ENCODE data around the gene FNDC3B. TPM values are rescaled to one million over a fixed set of nuclear protein-coding genes. Genes with fewer than 3 reads are reported as not detected.

The FNDC3B gene
- total and polyA plus RNA-seq, 2 of the 8 experiments (the other 6 are each of a cell fraction or from before 2014, with no cell fraction given): 14.1 to 44.4 TPM

DNA sequence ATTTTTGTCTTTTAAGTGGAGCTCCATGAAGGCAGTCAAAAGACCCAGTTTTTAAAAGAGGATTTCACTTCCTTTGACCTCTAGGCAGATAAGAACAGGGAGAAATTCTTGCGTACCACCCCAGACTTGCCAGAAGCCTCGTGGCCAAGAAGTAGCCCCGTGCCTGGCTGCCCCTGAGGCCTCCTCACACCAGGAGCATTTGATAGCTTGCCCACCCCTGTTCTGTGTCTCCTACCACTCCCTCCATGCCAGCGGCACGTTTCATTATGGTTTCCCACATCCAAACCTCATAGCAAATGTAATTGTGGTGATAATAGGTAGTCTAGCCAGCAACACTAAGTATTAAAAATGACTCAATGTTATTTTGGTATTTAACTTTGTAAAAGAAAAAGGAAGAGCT, 301.2 kb downstream of the FNDC3B start:
- DNase-seq (ENCODE audit: low read depth in 1 of 2, low spot score in 2 of 2) (no peak), FAIRE-seq (no peak)
- no peaks in the 10 kb centered on the region for H3K9me3 ChIP-seq (ENCODE audit: insufficient read depth in 2 of 2, low read depth in 1 of 2, low read length in 1 of 2)
- no peak overlapping the region for H3K23ac ChIP-seq (ENCODE audit: insufficient read length)
- H2AFZ ChIP-seq (ENCODE audit: low read length): no peak overlapping the region
- no peak overlapping the region; the same call in 1 of the 2 replicates for H2BK15ac ChIP-seq (ENCODE audit: low read length)
- H3K4me2 ChIP-seq (ENCODE audit: insufficient read depth in 1 of 2, low read depth in 2 of 2, low read length in 2 of 2): no peak overlapping the region
- H3K27ac ChIP-seq (ENCODE audit: low read depth, low read length): no peak overlapping the region
- no peaks in the 10 kb centered on the region for H3K23me2 ChIP-seq (ENCODE audit: low read depth, low read length)
- H3K56ac ChIP-seq (replicated peaks; ENCODE audit: insufficient read length, low read depth, low read length): no peak overlapping the region
- H2AK5ac ChIP-seq (ENCODE audit: low read depth, low read length): no peak overlapping the region
- peaks cover 0 to 3% of the 10 kb centered on the region in 2 experiments for H4K20me1 ChIP-seq (replicated peaks in 1 of 2; ENCODE audit: control insufficient read depth in 1 of 2, insufficient read depth in 2 of 2, low read length in 2 of 2)
- no peak overlapping the region for H3K9ac ChIP-seq (replicated peaks in 1 of 4; ENCODE audit: extremely low read depth in 1 of 4, low read depth in 3 of 4, low read length in 3 of 4)
- no peaks in the 10 kb centered on the region for H3K79me2 ChIP-seq (ENCODE audit: control insufficient read depth in 1 of 2, insufficient read depth in 2 of 2, low read length in 2 of 2)
- no peak overlapping the region for H4K5ac ChIP-seq (ENCODE audit: insufficient read length, low read depth, low read length)
- H3K4ac ChIP-seq (replicated peaks; ENCODE audit: insufficient read length, low read depth, low read length): no peak overlapping the region
- H3K79me1 ChIP-seq (ENCODE audit: low read depth, low read length): no peaks in the 10 kb centered on the region
- no peak overlapping the region for H3K4me3 ChIP-seq (ENCODE audit: extremely low read depth in 1 of 4, insufficient read depth in 2 of 4, low read depth in 3 of 4, low read length in 4 of 4)
- H3K14ac ChIP-seq (ENCODE audit: insufficient read length): no peak overlapping the region
- H2BK120ac ChIP-seq (replicated peaks; ENCODE audit: low read depth, low read length): no peak overlapping the region
- no peak overlapping the region for H3K18ac ChIP-seq (ENCODE audit: extremely low read depth, low read length)
- ChIA-PET CTCF (ENCODE audit: partially characterized antibody) (interaction anchor here (0.8 to 3.1 kb wide), 22 partner anchors 8 to 379 kb away, joined by 3 to 26 read pairs (median 4); no protein-coding TSS in a partner anchor), POLR2A (ENCODE audit: partially characterized antibody) (no interaction called here)
- H2BK5ac ChIP-seq (ENCODE audit: low read depth, low read length): no peak overlapping the region
- no peak overlapping the region for H2BK12ac ChIP-seq (ENCODE audit: low read depth, low read length)
- H4K91ac ChIP-seq (replicated peaks; ENCODE audit: insufficient read length, low read length): no peak overlapping the region
- 93% methylated on average over 5 of the region's 5 CpGs; no CpG with 5 or more reads in 1 of the 2 experiments for WGBS, 2 experiments (ENCODE audit: extremely low coverage in 1 of 2, insufficient coverage in 1 of 2, insufficient read length in 1 of 2, insufficient replicate concordance in 2 of 2, low coverage in 1 of 2, low lambda C conversion rate in 2 of 2, missing lambda C conversion rate in 1 of 2)
- H4K8ac ChIP-seq (ENCODE audit: extremely low read depth, insufficient read depth, low read length): no peak overlapping the region
- H3K36me3 ChIP-seq (ENCODE audit: control insufficient read depth in 2 of 4, insufficient read depth in 4 of 4, low read length in 3 of 4): peaks cover 4 to 37% (median 22%) of the 10 kb centered on the region in 4 experiments; a peak in 7 of 8 replicates
- no peak overlapping the region for H2BK20ac ChIP-seq (ENCODE audit: low read length)
- no peaks in the 10 kb centered on the region for H3K27me3 ChIP-seq (replicated peaks in 1 of 4; ENCODE audit: control insufficient read depth in 3 of 4, extremely low read depth in 1 of 4, insufficient read depth in 3 of 4, low read length in 3 of 4)
- H3K4me1 ChIP-seq (replicated peaks in 1 of 4; ENCODE audit: control insufficient read depth in 3 of 4, insufficient read depth in 4 of 4, low read length in 3 of 4): no peaks in the 10 kb centered on the region
- TF ChIP-seq HDAC2 (IDR thresholded peaks at IDR 0.05; ENCODE audit: borderline replicate concordance in 1 of 2, low read depth in 2 of 2, low read length in 2 of 2) (no peak), SIN3A (conservative IDR thresholded peaks at IDR 0.05 in 1 of 2, IDR thresholded peaks at IDR 0.05 in 1 of 2; ENCODE audit: low read depth in 1 of 2, low read length in 2 of 2) (no peak), RNF2 (IDR thresholded peaks at IDR 0.05; ENCODE audit: borderline replicate concordance, low read depth, low read length, missing control alignments, poor library complexity, severe bottlenecking) (no peak), SRF (IDR thresholded peaks at IDR 0.05; ENCODE audit: low read depth, low read length) (no peak), RAD21 (IDR thresholded peaks at IDR 0.05 in 1 of 2, conservative IDR thresholded peaks at IDR 0.05 in 1 of 2; ENCODE audit: low read depth in 2 of 2, low read length in 2 of 2) (no peak), CEBPB (IDR thresholded peaks at IDR 0.05; ENCODE audit: low read depth, low read length) (no peak), TCF12 (IDR thresholded peaks at IDR 0.05; ENCODE audit: low read depth, low read length) (no peak), CTBP2 (IDR thresholded peaks at IDR 0.05; ENCODE audit: borderline replicate concordance, insufficient read depth, insufficient read length, low read length) (no peak), CBX8 (IDR thresholded peaks at IDR 0.05; ENCODE audit: borderline replicate concordance, low read depth, low read length) (no peak), EZH2 (IDR thresholded peaks at IDR 0.05; ENCODE audit: low read depth, low read length, severe bottlenecking) (no peak), POLR2A (IDR thresholded peaks at IDR 0.05; ENCODE audit: control extremely low read depth in 1 of 2, low read depth in 2 of 2, low read length in 2 of 2) (no peak)
- TF ChIP-seq, protein P1, sequence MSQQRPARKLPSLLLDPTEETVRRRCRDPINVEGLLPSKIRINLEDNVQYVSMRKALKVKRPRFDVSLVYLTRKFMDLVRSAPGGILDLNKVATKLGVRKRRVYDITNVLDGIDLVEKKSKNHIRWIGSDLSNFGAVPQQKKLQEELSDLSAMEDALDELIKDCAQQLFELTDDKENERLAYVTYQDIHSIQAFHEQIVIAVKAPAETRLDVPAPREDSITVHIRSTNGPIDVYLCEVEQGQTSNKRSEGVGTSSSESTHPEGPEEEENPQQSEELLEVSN (IDR thresholded peaks at IDR 0.05): no peak
